GM23338 (cell line): ENCODE results near the gene DPH7. TPM values are rescaled to one million over a fixed set of nuclear protein-coding genes. Genes with fewer than 3 reads are reported as not detected.

ENCODE experiments used
- ATAC-seq: fragments of 200-7000 bp; cut with Tn5 transposase; 3 replicates; pipeline ENCODE4 v1.9.1; 2020
- DNase-seq: peaks from one replicate; pipeline ENCODE4 v3.0.0-alpha.2; 2015; ENCODE audit warnings: low spot score
- H2AFZ ChIP-seq: fragments of 200-600 bp; sonication (generic); 2 replicates; pipeline ENCODE4 v1.8.0; 2016; ENCODE audit warnings: antibody characterized with exemption, mild to moderate bottlenecking, moderate library complexity
- H3F3A ChIP-seq: fragments of 200-600 bp; sonication (generic); replicated peaks from 2 replicates; pipeline ENCODE4 v1.8.0; 2017; ENCODE audit warnings: antibody characterized with exemption, mixed run types, low read depth
- H3K27ac ChIP-seq: fragments of 200-600 bp; sonication (generic); 2 replicates; pipeline ENCODE4 v1.6.1; 2016; ENCODE audit warnings: low read depth
- H3K27me3 ChIP-seq: fragments of 200-600 bp; sonication (generic); 2 replicates; pipeline ENCODE4 v1.8.0; 2016; ENCODE audit warnings: mild to moderate bottlenecking, mixed run types, moderate library complexity; ENCODE audit not compliant: insufficient read depth
- H3K36me3 ChIP-seq: fragments of 200-600 bp; sonication (generic); 2 replicates; pipeline ENCODE4 v1.8.0; 2016; ENCODE audit warnings: mild to moderate bottlenecking; ENCODE audit not compliant: insufficient read depth
- H3K4me1 ChIP-seq: fragments of 200-600 bp; sonication (generic); 2 replicates; pipeline ENCODE4 v1.8.0; 2016; ENCODE audit warnings: mild to moderate bottlenecking, moderate library complexity; ENCODE audit not compliant: insufficient read depth
- H3K4me2 ChIP-seq: fragments of 200-600 bp; sonication (generic); 2 replicates; pipeline ENCODE4 v1.7.1; 2017; ENCODE audit warnings: mixed run types
- H3K4me3 ChIP-seq: fragments of 200-600 bp; sonication (generic); 2 replicates; pipeline ENCODE4 v1.6.1; 2016; ENCODE audit warnings: mixed run types
- H3K79me2 ChIP-seq: fragments of 200-600 bp; sonication (generic); replicated peaks from 2 replicates; pipeline ENCODE4 v1.8.0; 2017; ENCODE audit warnings: mild to moderate bottlenecking; ENCODE audit not compliant: insufficient read depth
- H3K9me2 ChIP-seq: fragments of 200-600 bp; sonication (generic); 2 replicates; pipeline ENCODE4 v1.8.0; 2017; ENCODE audit not compliant: insufficient read depth
- H4K20me1 ChIP-seq: fragments of 200-600 bp; sonication (generic); replicated peaks from 2 replicates; pipeline ENCODE4 v1.8.0; 2017; ENCODE audit warnings: mild to moderate bottlenecking; ENCODE audit not compliant: insufficient read depth
- H3K27ac Mint-ChIP-seq: 2 replicates; pipeline ENCODE4 v1.8.0; 2020; ENCODE audit warnings: inconsistent platforms, mild to moderate bottlenecking, moderate library complexity, mixed read lengths
- H3K27me3 Mint-ChIP-seq: 3 replicates; pipeline ENCODE4 v1.8.0; 2022; ENCODE audit warnings: low read depth, mild to moderate bottlenecking, moderate library complexity, mixed read lengths, inconsistent platforms; ENCODE audit not compliant: insufficient read depth, poor library complexity
- H3K36me3 Mint-ChIP-seq: 3 replicates; pipeline ENCODE4 v1.8.0; 2021; ENCODE audit warnings: low read depth, mild to moderate bottlenecking, inconsistent platforms, moderate library complexity, mixed read lengths
- H3K4me1 Mint-ChIP-seq: 3 replicates; pipeline ENCODE4 v1.8.0; 2020; ENCODE audit warnings: mild to moderate bottlenecking, inconsistent platforms, mixed read lengths
- H3K4me3 Mint-ChIP-seq: 3 replicates; pipeline ENCODE4 v1.8.0; 2021; ENCODE audit warnings: moderate library complexity, mild to moderate bottlenecking, inconsistent platforms, mixed read lengths
- H3K9me3 Mint-ChIP-seq: 3 replicates; pipeline ENCODE4 v1.8.0; 2020; ENCODE audit warnings: moderate library complexity, mild to moderate bottlenecking, inconsistent platforms, mixed read lengths
- CREB1 ChIP-seq: fragments of 250-450 bp; sonication (Bioruptor Pico); IDR thresholded peaks from 2 replicates; pipeline ENCODE4 v1.5.0; 2020; ENCODE audit warnings: low read depth, mild to moderate bottlenecking, moderate library complexity
- CTCF ChIP-seq, 2 experiments: fragments of 200-600 bp in 1 of 2; sonication (generic) in 1 of 2; conservative IDR thresholded peaks; 2 replicates each; pipeline versions ENCODE4 v1.5.1 to v1.6.1; 2016 to 2017; ENCODE audit warnings: antibody characterized with exemption in 2 of 2, low read depth in 2 of 2, mild to moderate bottlenecking in 2 of 2, moderate library complexity in 1 of 2
- ETS1 ChIP-seq: IDR thresholded peaks from 2 replicates; pipeline ENCODE4 v1.6.1; 2016; ENCODE audit warnings: antibody characterized with exemption
- EZH2 ChIP-seq: fragments of 200-600 bp; sonication (generic); IDR thresholded peaks from one replicate; pipeline ENCODE4 v1.8.0; 2017; ENCODE audit warnings: antibody characterized with exemption, mild to moderate bottlenecking, low read depth; ENCODE audit not compliant: unreplicated experiment
- EZH2phosphoT487 ChIP-seq: fragments of 200-600 bp; sonication (generic); IDR thresholded peaks from one replicate; pipeline ENCODE4 v1.8.1; 2018; ENCODE audit warnings: antibody characterized with exemption; ENCODE audit not compliant: unreplicated experiment
- JUNB ChIP-seq: IDR thresholded peaks from one replicate; pipeline ENCODE4 v1.6.1; 2016; ENCODE audit warnings: antibody characterized with exemption; ENCODE audit not compliant: unreplicated experiment
- NANOG ChIP-seq: IDR thresholded peaks from 2 replicates; pipeline ENCODE4 v1.6.1; 2016; ENCODE audit warnings: antibody characterized with exemption, borderline replicate concordance
- POLR2AphosphoS5 ChIP-seq: IDR thresholded peaks from 2 replicates; pipeline ENCODE4 v1.6.1; 2016; ENCODE audit warnings: antibody characterized with exemption, low read depth
- STAT1 ChIP-seq: IDR thresholded peaks from one replicate; pipeline ENCODE4 v1.6.1; 2016; ENCODE audit warnings: antibody characterized with exemption; ENCODE audit not compliant: unreplicated experiment
- ZNF114 ChIP-seq: fragments of 250-450 bp; sonication (Bioruptor Pico); IDR thresholded peaks from 2 replicates; pipeline ENCODE4 v1.5.0; 2020; ENCODE audit warnings: mild to moderate bottlenecking, moderate library complexity
- ZNF331 ChIP-seq: fragments of 250-450 bp; sonication (Bioruptor Pico); IDR thresholded peaks from 2 replicates; pipeline ENCODE4 v1.5.0; 2020; ENCODE audit warnings: low read depth, mild to moderate bottlenecking, moderate library complexity
- ZNF462 ChIP-seq: fragments of 250-450 bp; sonication (Bioruptor Pico); IDR thresholded peaks from 2 replicates; pipeline ENCODE4 v1.5.0; 2020; ENCODE audit warnings: mild to moderate bottlenecking, moderate library complexity
- polyA plus RNA-seq: library from polyadenylated mRNA; unstranded; fragments of >200 nt; fragmentation: Nextera tagmentation; extraction: Ambion mirVana; gene quantifications from 2 replicates; pipeline ENCODE4 v1.2.1, GENCODE V29; 2016
- total RNA-seq: library from RNA; depleted of rRNA; stranded (reverse); fragments of >200 nt; shearing (Covaris generic); gene quantifications from 2 replicates; pipeline ENCODE4 v1.2.3, GENCODE V29; 2014

DPH7 gene
- total and polyA plus RNA-seq, 2 experiments from 2014 or later: 44.5 to 68.8 TPM

GRCh38 chr9:137556069-137556838 is 22.5 kb downstream of the DPH7 start:
- no peak overlapping the region for H3K4me3 ChIP-seq
- no peak overlapping the region for H3K4me2 ChIP-seq
- Mint-ChIP-seq H3K4me1 (peaks cover 3% of the 10 kb centered on the region), H3K27ac (no peak overlapping the region), H3K36me3 (peaks cover 69% of the 10 kb centered on the region), H3K4me3 (no peak overlapping the region), H3K27me3 (peaks cover 7% of the 10 kb centered on the region), H3K9me3 (no peaks in the 10 kb centered on the region)
- DNase-seq (no peak), ATAC-seq (no peak)
- no peak for TF ChIP-seq CREB1 (CRISPR knock-in tag)
- no peak for TF ChIP-seq EZH2phosphoT487
- no peak for TF ChIP-seq ZNF114 (CRISPR knock-in tag)
- no peak for TF ChIP-seq EZH2
- TF ChIP-seq NANOG: no peak
- TF ChIP-seq JUNB: no peak
- H2AFZ ChIP-seq: no peak overlapping the region
- H3K79me2 ChIP-seq: no peaks in the 10 kb centered on the region
- peaks cover 7% of the 10 kb centered on the region; the same call in 1 of the 2 replicates for H4K20me1 ChIP-seq
- no peak overlapping the region for H3K27ac ChIP-seq
- H3K36me3 ChIP-seq: peaks cover 15% of the 10 kb centered on the region
- no peaks in the 10 kb centered on the region for H3K9me2 ChIP-seq
- H3K4me1 ChIP-seq: 0 out of 2 replicates have a peak, but pooled peaks cover 3% of the 10 kb centered on the region
- no peaks in the 10 kb centered on the region for H3K27me3 ChIP-seq
- peaks cover 32% of the 10 kb centered on the region for H3F3A ChIP-seq

GRCh38 chr9:137555179-137555578 is 23.5 kb downstream of the DPH7 start:
- H3F3A ChIP-seq: peaks cover 27% of the 10 kb centered on the region
- H3K4me1 ChIP-seq: peaks cover 3% of the 10 kb centered on the region; the same call in 1 of the 2 replicates
- Mint-ChIP-seq H3K27me3 (peaks cover 7% of the 10 kb centered on the region), H3K4me3 (no peak overlapping the region), H3K4me1 (peaks cover 5% of the 10 kb centered on the region), H3K36me3 (peaks cover 60% of the 10 kb centered on the region), H3K27ac (no peak overlapping the region), H3K9me3 (no peaks in the 10 kb centered on the region)
- ATAC-seq (no peak), DNase-seq (no peak)
- no peak overlapping the region for H3K4me3 ChIP-seq
- no peaks in the 10 kb centered on the region for H3K9me2 ChIP-seq
- peaks cover 11% of the 10 kb centered on the region for H3K36me3 ChIP-seq
- H2AFZ ChIP-seq: no peak overlapping the region
- H3K4me2 ChIP-seq: no peak overlapping the region
- no peaks in the 10 kb centered on the region for H3K79me2 ChIP-seq
- no peaks in the 10 kb centered on the region for H3K27me3 ChIP-seq
- H4K20me1 ChIP-seq: peaks cover 4% of the 10 kb centered on the region; the same call in 1 of the 2 replicates
- no peak overlapping the region for H3K27ac ChIP-seq
- TF ChIP-seq CREB1 (CRISPR knock-in tag) (no peak), ZNF462 (CRISPR knock-in tag) (no peak), JUNB (no peak), EZH2phosphoT487 (no peak), POLR2AphosphoS5 (no peak), CTCF (conservative IDR thresholded peaks at IDR 0.05; ENCODE audit: low read depth in 2 of 2) (no peak), EZH2 (no peak), ZNF331 (CRISPR knock-in tag) (no peak), ETS1 (no peak), STAT1 (no peak), ZNF114 (CRISPR knock-in tag) (no peak)
